ENCODE data around the gene OPA3.
"Not testable (repeated sequence)": the region's sequence is repeated elsewhere in the genome, so short reads cannot be mapped to it uniquely, and the experiment has no call there.

The OPA3 gene

DNA sequence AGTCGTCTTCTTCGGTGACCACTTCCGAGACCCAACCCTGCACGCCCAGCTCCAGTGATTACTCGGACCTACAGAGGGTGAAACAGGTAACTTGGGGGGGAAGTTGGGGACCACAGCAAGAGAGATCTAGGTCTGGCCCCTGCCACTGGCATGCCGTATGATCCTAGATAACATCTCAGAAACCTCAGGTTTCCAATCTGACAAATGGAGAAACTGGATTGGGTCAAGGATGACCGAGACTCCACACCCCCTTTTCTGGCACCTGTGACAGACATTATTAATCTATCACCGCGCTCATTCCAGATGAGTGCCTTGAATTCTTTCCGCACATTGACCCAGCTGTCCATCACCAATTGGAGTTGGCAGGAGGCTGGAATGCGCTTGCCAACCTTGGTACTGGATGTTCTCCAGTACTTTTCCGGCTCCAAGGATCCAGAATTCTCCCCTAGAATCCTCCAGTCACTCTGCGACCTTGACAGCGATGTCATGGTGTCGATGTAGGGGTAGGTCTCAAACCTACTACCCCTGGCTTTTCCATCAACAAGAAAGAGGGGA is 60.0 kb downstream of the OPA3 start:
- DNase-seq (ENCODE audit: insufficient read length, low spot score) (no peak), FAIRE-seq (no peak)

DNA sequence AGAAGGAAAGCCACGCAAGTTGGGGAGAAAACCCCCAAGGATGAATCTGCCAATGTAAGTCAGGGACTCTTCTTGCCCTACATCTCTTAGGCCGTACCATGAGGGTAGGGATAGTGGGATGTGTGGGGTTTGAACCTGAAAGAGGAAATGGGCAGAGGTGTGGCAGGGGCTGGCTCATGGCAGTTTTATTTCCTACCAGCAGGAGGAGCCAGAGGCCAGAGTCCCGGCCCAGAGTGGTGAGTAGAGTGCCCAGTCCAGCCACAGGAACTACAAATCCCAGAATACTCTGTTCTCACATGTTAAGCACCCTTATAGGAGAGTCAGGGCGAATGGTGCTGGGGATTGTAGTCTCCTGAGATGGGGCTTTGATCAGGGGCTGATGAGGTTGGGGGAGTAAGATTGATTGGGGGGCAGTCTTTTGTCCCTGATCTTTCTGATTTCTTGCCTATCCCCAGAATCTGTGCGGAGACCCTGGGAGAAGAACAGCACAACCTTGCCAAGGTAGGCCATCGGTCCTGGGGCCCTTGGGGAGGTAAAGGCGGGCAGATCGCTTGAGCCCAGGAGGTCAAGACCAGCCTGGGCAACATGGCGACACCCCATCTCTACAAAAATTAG is 60.9 kb downstream of the OPA3 start:
- FAIRE-seq = peak; percentile 60
- peak; percentile 92 for DNase-seq (ENCODE audit: insufficient read length, low spot score)

DNA sequence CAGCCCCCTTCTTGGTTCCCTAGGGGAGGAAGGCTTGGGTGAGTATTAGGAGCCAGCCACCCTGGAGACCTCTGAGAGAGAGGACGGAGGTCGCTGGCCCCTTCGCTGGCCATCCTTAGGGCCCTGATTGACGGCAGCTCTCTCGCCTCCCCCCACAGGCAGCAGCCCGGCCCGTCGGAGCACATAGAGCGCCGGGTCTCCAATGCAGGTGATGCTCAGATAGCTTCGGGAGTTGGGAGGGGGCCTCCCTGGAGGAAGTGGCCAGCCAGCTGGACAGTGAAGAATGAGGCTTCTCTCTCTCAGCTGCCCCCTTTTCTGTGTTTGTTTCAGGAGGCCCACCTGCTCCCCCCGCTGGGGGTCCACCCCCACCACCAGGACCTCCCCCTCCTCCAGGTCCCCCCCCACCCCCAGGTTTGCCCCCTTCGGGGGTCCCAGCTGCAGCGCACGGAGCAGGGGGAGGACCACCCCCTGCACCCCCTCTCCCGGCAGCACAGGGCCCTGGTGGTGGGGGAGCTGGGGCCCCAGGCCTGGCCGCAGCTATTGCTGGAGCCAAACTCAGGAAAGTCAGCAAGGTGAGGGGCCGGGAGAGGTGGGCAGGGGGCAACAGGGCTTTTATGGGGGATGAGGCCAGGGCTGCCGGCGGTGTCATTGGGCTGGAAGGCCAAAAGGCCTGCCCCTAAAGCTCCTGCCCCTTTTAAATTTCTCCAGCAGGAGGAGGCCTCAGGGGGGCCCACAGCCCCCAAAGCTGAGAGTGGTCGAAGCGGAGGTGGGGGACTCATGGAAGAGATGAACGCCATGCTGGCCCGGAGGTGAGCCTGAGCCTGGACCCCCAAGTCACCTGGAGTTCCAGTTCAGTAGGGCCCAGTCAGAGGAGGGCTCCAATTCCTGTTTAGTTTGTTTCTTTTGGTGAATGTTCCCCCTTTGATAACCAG is 62.3 kb downstream of the OPA3 start:
- no peak for FAIRE-seq

DNA sequence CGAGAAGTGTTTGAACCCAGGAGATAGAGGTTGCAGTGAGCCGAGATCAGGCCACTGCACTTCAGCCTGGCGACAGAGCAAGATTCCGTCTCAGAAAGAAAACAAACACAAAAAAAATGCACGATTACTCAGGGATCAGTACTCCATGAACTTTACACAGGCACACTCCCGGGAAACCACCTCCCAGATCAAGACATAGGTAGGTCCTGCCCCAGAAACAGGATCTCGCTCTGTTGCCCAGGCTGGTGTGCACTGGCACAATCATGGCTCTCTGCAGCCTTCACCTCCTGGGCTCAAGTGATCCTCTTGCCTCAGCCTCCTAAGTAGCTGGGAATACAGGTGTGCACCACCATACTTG is 66.2 kb downstream of the OPA3 start:
- FAIRE-seq = no peak
- DNase-seq (ENCODE audit: insufficient read length, low spot score) = no peak

More for the DNA sequence above, 62.3 kb downstream of the OPA3 start:
- DNase-seq (ENCODE audit: insufficient read length, low spot score) = no peak

DNA sequence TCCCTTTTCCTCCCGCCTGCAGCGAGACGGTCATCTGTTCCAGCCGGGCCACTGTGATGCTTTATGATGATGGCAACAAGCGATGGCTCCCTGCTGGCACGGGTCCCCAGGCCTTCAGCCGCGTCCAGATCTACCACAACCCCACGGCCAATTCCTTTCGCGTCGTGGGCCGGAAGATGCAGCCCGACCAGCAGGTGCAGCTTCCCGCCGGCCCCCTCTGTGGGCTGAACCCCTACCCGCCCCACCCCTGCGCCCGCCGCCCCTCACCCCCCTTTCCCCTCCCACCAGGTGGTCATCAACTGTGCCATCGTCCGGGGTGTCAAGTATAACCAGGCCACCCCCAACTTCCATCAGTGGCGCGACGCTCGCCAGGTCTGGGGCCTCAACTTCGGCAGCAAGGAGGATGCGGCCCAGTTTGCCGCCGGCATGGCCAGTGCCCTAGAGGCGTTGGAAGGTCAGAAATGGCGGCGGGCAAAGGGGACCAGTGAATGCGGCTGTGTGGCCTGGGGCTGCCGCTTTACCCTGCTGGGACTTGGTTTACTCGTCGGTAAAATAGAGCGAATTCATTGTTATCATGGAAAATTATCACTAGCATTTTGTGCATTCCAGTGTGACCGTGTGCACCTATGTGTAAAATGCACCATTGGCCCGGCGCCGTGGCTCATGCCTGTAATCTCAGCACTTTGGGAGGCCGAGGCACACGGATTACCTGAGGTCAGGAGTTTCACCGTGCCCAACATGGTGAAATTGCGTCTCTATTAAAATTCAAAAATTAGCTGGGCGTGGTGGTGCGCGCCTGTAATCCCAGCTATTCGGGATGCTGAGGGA is 66.7 kb downstream of the OPA3 start:
- FAIRE-seq (no peak), DNase-seq (ENCODE audit: insufficient read length, low spot score) (no peak)

DNA sequence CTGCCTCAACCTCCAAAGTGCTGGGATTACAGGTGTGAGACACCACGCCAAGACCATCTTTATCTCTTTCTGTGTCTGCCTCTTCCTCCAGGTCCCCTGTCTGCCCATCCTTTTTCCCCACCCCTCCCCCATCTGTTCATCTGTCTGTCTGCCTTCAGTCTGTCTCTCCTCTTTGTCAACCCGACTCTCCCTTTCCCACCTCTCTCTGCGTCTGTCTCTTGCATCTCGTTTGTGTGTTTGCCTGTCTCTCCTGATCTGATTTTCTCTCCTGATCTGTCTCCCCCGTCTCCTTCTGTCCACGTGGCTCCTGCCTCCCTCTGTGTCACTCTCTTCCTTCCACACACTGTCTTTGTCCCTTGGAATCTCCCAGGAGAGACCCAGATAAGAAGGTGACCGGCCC is 67.4 kb downstream of the OPA3 start:
- DNase-seq (ENCODE audit: insufficient read length, low spot score) = no peak
- no peak for FAIRE-seq

DNA sequence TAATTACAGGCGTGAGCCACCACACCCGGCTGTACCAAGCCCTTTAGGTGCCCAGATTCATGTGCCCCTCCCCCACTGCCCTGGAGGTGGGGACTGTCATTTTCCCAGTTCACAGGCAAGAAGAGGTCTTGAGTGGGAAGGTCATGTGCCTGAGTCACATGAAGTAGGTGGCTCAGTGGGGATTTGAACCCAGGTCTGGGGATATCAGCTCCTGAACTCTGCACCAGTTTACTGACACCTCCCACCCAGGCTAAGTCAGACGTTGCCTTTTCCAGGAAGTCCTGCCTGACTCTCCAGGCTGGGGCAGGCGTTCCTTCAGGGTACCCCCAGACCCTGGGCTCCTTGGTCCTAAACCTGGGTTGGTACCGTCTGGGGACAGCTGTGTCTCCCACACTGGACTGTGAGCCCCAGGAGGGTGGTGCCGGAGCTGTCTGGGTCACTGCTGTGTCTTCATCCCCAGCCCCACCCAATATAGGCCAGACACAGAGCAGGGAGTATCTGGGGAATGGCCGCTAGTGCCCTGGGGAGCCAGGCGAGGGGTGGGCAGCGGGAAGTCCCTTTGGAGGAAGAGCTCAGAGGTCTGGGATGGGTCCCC is 68.7 kb downstream of the OPA3 start:
- FAIRE-seq = no peak
- DNase-seq (ENCODE audit: insufficient read length, low spot score) = no peak

DNA sequence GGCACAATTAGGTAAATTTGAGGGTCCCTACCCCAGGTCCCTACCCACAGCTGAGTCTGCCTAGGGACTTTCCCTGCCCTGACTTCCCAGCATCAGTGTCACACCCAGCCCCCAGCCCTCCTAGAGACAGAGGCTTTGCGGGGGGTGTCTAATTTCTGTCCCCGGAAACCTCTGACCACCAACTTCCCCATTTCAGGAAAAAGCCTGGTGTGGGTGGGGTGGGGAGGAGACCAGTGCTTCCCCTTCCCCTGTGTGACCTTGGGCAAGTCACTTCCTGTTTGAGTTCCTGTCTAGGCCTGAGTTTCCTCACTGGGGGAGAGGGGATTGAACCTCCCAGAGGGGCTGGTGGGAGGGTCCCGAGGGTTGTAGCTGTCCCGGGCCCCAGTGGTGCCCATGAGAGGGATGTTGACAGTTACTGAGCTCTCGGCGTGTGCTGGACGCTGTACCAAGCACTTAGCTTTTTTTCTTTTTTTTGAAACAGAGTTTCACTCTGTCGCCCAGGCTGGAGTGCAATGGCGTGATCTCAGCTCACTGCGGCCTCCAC is 69.4 kb downstream of the OPA3 start:
- FAIRE-seq (no peak), DNase-seq (ENCODE audit: insufficient read length, low spot score) (no peak)

DNA sequence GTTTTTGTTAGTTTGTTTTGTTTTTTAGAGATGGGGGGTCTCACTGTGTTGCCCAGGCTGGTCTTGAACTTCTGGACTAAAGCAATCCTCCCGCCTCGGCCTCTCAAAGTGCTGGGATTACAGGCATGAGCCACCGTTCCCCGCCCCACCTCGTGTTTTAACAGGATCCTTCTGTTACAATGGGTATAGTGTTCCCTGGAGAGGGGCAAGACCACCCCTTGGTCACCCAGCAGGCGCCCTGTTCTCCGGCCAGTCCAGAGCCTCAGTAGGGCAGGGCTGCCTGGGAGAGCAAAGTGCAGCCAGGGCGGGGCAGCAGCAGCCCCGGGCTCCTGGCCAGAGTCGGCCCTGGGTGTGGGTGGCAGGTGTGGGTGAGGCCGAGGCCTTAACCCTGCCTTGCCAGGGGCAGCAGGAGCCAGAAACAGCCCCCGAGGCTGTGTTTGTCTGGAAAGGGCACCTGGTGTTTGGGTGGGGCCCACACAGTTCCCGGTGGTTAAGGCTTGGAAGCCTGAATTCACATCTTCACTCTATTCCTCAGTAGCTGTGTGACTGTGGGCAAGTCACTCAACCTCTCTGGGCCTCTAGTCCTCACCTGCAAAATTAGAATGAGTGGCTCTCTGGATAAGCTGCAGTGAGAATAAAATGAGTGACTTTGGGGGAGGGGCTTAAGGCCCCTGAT is 70.1 kb downstream of the OPA3 start:
- no peak for DNase-seq (ENCODE audit: insufficient read length, low spot score)
- no peak for FAIRE-seq

DNA sequence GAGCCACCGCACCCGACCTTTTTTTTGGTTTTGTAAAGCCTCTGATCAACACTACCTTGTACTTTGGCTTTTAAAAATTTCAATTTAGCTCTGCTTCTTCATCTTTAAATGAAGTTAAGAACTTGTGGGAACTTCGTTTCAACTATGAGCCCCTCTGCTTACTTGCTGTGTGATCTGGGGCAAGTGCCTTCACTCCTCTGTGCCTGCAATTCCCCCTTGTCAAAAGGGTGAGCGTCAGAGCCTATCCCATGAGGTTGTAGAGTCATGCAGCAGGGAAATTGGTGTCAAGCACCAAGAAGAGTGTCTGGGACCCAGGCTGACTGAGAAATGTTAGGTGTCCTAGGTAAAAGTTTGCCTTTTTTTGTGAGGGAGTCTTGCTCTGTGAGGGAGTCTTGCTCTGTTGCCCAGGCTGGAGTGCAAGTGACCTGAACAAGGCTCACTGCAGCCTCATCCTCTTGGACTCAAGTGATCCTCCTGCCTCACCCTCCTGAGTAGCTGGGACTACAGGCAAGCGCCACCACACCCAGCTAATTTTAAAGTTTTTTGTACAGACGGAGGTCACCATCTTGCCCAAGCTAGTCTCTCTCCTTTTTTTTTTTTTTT is 71.6 kb downstream of the OPA3 start:
- FAIRE-seq (no peak), DNase-seq (ENCODE audit: insufficient read length, low spot score) (no peak)

DNA sequence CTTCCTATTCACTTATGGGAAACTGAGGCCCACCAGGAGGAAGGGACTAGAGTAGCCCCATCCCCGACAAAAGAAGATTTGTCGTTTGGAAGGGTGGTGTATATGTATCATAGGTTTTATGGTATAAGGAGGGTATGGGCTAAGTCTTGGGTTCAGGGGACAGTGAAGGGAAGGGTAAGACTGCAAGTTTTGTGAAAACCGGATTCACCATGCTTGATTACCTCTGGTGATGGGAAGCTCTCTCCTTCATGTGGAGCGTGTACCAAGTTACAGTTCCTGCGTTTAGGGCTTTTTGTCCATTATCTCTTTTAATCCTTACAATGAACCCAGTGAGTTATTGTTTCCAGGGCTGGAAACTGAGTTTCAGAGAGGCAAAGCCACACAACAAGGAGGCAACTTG is 73.5 kb downstream of the OPA3 start:
- DNase-seq (ENCODE audit: insufficient read length, low spot score) (no peak), FAIRE-seq (no peak)

DNA sequence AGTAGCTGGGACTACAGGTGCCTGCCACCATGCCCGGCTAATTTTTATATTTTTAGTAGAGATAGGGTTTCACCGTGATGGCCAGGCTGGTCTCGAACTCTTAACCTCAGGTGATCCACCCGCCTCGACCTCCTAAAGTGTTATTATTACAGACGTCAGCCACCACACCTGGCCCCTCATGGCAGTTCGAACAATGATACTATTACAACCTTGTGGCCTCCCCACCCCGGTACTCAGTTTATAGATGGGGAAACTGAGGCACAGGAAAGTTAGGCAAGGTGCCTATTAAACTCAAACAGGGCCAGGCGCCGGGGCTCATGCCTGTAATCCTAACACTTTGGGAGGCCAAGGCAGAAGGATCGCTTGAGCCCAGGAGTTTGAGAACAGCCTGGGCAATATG is 74.2 kb downstream of the OPA3 start:
- FAIRE-seq; DNase-seq (ENCODE audit: insufficient read length, low spot score): not testable (repeated sequence)

DNA sequence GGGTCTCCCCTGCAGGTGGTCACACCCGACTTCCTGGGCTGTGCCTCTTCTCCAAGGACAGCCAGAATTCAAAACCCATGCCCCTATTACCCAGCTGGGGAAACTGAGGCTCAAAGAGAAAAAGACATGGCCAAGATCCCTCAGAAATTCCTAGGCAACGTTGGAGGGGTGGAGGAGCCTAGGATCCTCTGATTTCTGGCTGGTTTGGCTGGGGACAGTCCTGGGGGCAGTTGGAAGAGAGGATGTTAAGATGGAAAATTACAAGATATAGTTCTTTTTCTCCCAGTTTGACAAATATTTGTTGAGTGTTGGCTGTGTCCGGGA is 74.9 kb downstream of the OPA3 start:
- DNase-seq (ENCODE audit: insufficient read length, low spot score) (no peak), FAIRE-seq (no peak)

DNA sequence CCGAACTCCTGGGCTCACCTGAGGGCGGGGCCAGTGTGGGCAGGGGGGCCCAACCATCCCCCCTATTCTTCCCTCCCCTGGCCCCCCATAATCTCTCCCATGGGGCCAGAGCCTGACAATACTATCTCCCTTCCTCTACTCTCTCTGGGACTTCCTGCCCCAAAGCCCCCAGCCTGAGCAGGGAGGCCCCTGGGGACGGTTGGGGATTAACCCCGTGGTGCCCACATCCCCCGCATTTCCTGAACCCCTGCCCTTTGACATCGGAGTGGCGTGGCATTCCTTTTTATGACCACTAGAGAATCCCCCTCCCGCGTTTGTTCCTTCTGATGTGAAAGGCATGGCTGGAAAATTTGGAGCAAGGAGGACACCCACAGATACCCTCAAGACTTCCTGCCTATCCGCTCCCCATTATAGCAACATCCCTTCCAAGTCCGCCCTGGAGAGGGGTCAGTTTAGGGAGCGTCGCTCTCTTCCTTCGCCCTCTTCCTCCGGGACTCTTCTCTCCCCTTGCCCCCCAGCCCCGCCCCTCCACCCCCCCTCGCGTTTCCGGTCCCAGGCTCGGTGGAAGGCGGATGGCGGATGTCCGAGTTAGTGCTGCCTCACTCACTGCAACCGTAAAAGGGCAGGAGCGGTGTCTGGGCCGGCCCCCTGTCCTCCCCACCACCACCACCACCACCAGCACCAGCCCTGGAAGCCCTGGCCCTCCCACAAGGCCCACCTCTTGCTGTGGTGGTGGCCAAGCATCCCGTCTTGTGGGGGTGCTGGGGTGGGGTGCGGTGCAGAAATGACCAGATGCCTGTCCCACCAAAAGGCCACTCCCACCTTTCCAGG is 75.5 kb downstream of the OPA3 start:
- FAIRE-seq (no peak), DNase-seq (ENCODE audit: insufficient read length, low spot score) (peak; percentile 80)

DNA sequence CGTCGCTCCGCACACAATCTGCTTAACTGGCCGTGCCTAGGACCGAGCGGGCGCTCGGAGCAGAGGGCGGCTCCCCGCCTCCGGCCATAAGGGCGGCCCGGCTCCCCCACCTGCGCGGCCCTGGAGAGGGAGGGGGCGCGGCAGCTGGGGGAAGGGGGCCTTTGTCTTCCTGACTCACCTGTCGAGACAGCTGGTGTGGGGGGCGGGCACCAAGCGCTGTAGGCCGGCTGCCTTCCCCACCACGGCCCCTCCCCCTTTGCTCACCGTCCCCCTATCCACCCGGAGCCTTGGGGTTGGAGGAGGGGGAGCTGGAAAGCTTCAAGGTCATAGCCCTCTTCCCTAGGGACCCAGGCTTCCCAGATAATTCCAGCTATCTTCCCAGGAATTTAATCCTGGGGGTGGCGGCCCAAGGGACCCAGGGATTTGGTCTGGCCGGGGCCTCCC is 76.2 kb downstream of the OPA3 start:
- FAIRE-seq (no peak), DNase-seq (ENCODE audit: insufficient read length, low spot score) (no peak)

DNA sequence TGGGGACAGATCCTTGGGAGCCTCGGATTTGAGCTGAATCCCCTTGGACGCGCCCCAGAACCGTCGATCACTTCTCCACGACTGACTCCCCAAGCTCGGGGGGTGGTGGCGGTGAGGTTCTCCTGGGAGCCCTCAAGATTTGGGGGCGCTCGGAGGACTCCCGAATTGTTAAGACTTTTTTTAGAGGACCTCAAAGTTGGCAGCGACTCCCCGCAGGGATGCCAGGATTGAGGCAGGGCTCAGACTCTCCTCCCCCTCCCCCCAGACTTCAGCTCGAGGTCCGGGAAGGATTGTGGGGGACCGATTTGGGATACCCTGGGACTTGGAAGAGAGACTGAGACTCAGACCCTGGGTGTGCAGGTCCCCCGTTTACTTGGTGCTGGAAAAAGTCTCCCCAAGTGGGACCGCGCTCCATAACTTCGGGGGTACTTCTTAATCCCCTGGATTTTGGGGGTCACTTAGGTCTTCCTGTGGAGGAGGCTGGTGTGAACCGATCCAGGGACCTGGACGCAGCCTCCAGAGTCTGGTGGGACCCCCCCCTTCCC is 76.7 kb downstream of the OPA3 start:
- FAIRE-seq = no peak

DNA sequence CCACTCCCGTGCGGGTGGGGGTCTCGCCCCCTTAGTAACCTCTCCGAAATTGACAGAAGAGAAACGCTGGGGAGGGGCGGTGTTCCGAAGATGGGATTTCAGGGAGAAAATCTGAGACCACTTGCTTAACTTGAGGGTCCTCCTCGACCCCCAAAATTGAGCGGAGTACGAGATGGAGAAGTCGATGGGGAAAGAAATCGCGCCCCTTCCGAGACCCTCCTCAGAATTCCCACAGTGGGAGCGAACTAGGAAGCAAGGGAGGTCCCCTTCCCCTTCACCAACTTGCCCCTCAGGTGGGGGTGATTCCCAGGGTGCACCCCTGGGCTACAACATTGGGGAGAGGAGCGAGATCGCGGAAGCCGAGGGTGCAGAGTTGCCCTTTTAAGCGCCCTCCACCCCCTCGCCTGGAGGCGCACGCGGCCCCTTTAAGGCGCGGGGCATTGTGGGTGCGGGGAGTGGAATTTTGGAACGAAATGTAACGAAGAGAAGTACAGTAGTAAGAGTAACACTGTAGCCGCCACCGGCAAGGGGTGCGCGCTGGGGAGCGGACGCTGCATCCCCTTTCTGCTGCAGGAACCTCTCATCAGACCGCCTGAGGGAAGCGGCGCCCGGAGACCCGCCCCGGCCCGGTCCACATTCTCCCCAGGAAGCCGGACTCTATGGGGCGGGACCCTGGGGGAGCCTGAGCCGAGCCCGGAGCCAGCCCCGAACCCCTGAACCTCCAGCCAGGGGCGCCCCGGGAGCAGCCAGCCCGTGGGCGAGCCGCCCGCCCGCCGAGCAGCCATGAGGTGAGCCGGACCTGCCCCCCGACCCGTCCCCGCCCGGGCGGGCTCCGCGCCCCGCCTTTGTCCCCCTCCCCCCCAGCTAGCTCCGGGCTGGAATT is 77.4 kb downstream of the OPA3 start, which contains the start of gene VASP:
Gene VASP (plus strand): TSS at position 491 of the 883 bp plus-strand sequence. CDS start 293 bp downstream, at position 784.
- no peak for FAIRE-seq

More for the DNA sequence above, 76.7 kb downstream of the OPA3 start:
- no peak for DNase-seq (ENCODE audit: insufficient read length, low spot score)

More for the DNA sequence above, 77.4 kb downstream of the OPA3 start, which contains the start of gene VASP:
- DNase-seq (ENCODE audit: insufficient read length, low spot score) = peak; percentile 80

Data from HTR-8/SVneo (cell line).